Left renal pelvis (tissue), 4 donors: Measurements from ENCODE around the gene ARL11. TPM values are rescaled to one million over a fixed set of nuclear protein-coding genes. Genes with fewer than 3 reads are reported as not detected.

ENCODE experiments used
- polyA plus RNA-seq, 4 donors: library from polyadenylated mRNA; unstranded; fragments of 120-200 nt; gene quantifications; one replicate each; pipeline ENCODE4 v1.2.1, GENCODE V29; 2013; ENCODE audit not compliant: insufficient read length in 4 of 4

Gene ARL11
- polyA plus RNA-seq, 4 donors = 0.27 to 0.46 (median 0.37) TPM

Other genes with a start within 250 kb of the ARL11 start
- gene CAB39L, start 184.4 kb upstream of the ARL11 start, polyA plus RNA-seq = 10 to 100 TPM in 3 of 4 donors, 1 to 10 TPM in 1; 6.1 to 23.2 (median 20.5) TPM
- 10 to 100 TPM; 13.3 to 22.4 (median 21.2) TPM for gene SETDB2, start 184.2 kb upstream of the ARL11 start, polyA plus RNA-seq
- 10 to 100 TPM; 27.0 to 52.5 (median 36.1) TPM for gene PHF11, start 132.6 kb upstream of the ARL11 start, polyA plus RNA-seq
- 10 to 100 TPM; 28.6 to 45.2 (median 42.4) TPM for gene RCBTB1, start 42.9 kb upstream of the ARL11 start, polyA plus RNA-seq
- 10 to 100 TPM; 52.8 to 72.3 (median 58.2) TPM for gene EBPL, start 63.0 kb downstream of the ARL11 start, polyA plus RNA-seq
- 10 to 100 TPM; 29.8 to 41.8 (median 36.3) TPM for gene KPNA3, start 164.2 kb downstream of the ARL11 start, polyA plus RNA-seq